Fibroblast of skin of scalp (primary cell): Measurements from ENCODE around the gene MYO18A.

ENCODE experiments used
- DNase-seq: peaks from one replicate; pipeline ENCODE4 v3.0.0-alpha.2; 2013

MYO18A gene

DNA sequence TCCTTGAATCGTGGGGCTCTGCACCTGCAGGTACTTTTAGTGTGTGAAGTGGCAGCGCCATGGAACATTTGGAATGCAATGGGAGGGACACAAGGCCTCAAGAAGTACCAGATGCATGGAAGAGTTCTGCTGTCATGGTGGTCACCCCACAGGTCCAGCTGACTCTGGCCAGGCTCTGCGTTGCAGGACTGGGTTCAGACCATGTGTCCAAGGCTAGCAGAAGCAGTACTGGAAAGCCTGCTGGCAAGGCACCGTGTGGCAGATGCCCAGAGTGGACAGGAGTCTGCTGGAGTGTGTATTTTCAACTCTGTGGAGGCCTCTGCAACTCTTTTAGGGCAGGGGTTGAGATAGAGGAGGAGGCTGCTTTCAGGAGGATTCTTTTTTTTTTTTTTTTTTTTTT lies 135.2 kb downstream of the MYO18A start:
- no peak for DNase-seq

DNA sequence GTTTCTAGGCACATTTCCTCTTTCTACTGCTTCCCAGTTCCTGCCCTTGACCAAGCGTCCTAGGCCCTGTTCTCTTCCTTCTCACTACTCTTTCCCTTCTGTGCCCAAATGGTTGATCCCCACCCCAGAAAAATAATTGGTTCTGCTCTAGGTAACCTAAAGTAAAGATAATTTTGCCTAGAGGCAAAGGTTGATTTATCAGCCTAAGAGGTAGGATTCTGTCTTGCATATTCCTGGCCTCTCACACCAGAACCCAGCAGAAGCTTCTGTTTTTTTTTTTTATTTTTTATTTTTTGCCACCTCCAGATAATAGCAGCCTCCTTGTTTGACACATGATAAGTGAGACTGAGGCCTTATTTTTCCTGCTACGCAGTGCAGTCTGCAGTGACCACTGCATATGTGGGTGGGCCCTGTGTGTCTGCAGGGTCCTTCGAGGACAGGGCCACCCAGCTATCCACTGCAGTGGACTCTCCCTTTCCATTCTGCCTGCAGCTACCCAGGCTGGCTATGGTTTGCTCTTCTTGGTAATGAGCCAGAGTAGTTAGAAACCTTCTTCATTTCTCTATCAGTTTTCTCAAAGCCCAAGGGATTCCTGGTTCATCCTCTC lies 136.6 kb downstream of the MYO18A start:
- no peak for DNase-seq

DNA sequence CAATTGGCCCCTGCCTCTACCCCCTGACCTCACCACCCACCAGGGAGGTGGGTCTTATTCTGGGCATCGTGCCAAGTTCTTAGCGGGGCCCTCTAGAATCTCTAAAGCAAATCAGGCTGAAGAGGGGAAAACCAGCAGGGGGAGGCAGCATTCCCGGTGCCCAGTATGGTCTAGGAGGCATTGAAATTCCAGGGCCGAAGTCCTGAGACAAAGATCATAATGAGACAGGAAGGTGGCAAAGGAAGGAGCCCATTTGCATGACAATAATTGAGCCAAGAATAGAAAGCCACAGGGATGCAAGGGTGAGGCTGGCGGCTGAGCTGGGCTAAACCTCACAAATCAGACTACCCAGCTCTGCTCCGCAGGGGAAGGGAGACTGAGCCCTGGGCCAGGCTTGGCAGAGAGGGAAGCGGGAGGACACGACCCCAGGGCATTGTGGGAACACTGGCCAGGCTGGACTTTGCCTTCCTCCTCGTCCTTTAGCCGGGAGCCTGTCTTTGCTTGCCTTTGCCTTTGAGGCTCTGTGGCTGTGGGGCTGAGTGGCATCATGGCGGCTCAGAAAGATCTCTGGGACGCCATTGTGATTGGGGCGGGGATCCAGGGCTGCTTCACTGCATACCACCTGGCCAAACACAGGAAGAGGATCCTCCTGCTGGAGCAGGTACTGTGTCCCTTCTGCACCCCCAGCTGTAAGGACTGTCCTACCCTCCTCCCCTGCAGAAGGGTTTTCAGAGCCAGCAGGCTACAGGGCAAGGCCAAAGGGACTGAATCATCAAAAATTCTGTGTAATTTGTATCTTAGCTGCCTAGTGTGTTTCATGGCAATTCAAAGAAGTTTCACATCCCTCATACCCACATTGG lies 137.3 kb downstream of the MYO18A start, which contains the start of gene PIPOX:
Gene PIPOX, plus strand, starts transcription at position 463 of the 860 bp plus-strand sequence. Its CDS starts 85 bp downstream, at position 548.
- DNase-seq: peak; percentile 71

DNA sequence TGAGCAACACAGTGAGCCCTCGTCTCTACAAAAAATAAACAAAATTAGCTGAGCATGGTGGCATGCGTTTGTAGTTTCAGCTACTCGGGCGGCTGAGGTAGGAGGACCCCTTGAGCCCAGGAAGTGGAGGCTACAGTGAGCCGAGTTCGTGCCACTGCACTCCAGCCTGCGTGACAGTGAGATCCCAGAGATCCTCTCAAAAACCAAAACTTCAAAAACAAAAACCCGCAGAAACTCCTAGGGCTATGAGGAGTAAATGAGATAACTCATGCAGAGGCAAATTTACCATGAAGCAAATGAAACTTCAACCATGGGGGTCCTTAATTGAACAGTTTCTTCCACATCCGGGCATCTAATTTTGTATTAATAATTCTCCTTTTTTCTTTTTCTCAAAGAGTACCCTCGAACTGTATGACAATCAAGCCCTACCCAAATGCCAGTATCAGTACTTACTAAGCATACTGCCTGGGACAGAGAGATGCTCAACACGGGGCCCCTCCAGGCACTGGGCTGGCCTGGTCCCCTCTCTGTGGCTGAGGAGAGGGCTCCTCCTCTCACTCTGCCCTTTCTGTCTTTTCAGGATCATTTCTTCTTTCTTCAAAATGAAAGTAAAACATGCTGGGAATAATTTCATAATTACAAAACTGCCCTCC lies 138.0 kb downstream of the MYO18A start:
- DNase-seq: no peak

DNA sequence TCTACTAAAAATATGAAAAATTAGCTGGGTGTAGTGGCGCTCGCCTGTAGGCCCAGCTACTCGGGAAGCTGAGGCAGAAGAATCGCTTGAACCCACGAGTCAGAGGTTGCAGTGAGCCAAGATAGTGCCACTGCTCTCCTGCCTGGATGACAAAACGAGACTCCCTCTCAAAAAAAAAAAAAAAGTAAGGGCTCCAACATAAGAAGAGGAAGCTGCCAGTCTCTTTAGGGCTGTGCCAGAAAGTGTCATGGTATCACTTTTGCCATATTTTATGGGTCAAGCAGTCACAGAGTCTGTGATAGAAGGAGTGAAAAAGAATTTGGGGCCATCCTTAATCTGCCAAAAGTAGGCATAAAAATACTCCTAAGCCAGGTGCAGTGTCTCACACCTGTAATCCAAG lies 138.6 kb downstream of the MYO18A start:
- DNase-seq: no peak

GRCh38 chr17:29041091-29041490 lies 139.1 kb downstream of the MYO18A start:
- no peak for DNase-seq

DNA sequence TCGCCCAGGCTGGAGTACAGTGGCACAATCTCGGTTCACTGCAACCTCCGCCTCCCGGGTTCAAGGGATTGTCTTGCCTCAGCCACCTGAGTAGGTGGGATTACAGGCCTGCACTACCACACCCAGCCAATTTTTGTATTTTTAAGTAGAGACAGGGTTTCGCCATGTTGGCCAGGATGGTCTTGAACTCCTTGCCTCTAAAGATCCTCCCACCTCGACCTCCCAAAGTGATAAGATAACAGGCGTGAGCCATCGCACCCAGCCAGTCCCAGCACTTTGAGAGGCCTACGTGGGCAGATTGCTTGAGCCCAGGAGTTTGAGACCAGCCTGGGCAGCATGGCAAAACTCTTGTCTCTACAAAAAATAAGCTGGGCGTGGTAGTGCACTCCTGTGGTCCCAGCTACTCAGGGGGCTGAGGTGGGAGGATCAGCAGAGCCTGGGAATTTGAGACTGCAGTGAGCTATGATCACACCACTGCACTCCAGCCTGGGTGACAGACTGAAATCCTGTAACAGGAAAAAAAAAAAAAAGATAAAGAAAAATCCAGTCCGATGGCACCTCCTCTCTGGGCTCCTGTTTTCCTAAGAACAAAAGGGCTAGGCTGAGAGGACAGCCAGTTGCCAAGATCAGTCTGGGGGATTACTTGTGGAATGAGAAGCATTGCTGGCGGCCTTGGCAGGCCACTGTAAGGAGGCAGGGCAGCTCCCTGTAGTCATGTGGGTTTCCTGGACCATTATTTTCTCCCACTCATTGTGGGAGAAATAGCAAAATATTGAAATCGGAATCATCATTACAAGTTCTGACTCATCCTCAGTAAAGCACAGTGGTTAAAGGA lies 140.2 kb downstream of the MYO18A start:
- peak; percentile 96 for DNase-seq

DNA sequence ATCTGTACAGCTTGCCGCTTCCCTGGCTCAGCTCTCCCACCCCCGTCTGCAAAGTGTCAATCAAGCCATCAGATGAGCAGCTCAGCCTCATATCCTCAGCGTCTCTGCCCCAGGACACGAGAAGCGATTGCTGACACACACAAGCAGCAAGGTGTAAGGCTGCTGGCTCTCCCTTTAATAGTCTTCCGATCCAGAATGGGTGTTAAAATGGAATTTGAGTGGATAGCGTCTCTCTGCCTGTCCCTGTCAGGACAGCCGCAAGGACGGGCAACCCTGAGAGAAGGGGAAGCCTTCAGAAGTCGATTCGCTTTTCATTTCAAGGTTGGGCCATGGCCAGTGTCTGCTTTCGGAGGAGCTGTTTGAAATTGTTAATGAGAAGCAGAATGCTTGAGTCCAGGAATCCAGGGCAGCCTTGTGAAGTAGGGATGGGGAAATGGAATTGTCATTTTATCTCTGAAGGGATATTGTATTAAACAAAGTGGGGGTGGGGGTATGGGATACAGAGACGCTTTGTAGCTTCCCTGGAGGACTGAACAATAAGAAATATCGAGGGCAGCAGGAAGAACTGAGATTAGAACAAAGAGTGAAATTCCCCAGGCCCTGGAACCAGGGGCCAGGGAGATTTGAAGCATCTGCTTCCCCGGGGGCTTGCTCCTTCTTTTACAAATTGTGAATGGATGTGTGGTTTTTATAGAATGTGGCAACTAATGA lies 142.0 kb downstream of the MYO18A start:
- DNase-seq: no peak

- no peak for DNase-seq
Measured at GRCh38 chr17:29037739-29038084, 142.5 kb downstream of the MYO18A start.

DNA sequence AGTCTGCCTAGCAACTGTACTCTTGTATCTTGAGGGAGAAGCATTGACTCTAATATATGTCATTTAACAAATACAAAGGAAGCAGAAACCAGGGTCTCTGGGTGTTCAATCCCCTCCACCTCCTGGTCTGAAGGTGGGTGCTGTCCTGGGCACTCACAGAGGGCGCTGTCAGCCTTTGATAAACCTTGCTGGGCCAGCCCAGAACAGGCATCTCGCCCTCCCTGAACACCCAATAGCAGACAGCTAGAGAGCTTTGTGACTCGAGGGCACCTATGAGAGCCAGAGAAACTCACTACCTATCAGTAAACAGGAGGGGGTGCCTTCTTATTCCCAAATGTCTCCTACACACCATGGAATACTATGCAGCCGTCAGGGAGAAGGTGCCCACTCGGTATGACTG lies 143.6 kb downstream of the MYO18A start:
- no peak for DNase-seq

DNA sequence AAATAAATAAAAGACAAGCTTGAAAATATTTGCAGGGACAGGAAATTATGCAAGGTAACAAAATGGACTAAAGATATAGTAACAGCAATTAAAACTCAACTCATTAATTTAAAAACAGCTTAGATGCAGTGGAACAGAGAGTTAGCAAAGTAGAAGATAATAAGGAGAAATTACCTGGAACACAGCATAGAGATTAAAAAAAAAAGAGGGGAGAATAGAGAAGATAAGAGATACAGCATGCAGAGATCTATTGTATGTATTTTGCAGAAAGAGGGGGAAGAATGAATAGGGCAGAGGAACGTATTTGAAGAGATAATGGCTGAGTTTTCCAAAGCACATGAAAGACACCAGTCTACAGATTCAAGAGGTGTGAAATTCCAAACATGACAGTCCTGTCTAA lies 145.7 kb downstream of the MYO18A start:
- no peak for DNase-seq

- no peak for DNase-seq
Measured at GRCh38 chr17:29032857-29033197, 147.4 kb downstream of the MYO18A start.

DNA sequence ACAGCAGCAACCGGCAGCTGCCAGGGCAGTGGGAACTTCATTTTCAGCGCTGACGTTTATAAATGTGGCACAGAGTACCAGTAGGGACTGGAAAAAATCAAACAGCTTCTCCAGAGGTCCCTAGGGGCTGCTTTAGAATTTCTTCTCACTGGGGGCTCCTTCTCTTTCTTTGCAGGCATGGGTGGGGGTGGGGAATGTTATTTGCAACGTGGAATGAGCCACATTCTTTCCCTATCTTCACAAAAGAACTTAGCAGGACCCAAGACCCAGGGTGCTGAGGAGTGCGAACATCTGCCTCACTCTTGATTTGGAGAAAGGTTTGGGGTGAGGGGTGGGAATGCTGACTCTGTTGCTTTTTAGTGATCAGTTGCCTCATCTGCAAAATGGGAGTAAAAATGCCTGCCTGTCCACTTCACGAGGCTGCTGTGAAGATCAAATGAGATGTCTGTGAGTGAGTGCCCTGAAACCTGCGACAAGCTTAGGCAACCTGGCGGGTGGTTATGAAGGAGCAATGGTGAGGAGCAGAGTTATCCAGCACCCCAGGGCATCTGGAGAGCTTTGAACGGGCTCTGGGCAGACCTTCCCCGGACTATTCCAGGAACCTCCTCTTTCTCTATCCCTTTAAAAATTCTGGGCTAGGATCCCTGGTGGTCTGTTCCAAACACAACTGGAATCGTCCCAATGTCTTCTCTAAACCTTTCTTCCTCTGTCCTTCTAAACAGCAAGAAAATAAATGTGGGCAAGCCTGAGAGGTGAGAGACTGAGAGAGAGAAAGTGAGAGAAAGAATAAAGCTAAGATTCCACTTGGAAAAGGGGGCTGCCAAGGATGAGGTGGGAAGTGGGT lies 148.0 kb downstream of the MYO18A start:
- peak; percentile 15 for DNase-seq

DNA sequence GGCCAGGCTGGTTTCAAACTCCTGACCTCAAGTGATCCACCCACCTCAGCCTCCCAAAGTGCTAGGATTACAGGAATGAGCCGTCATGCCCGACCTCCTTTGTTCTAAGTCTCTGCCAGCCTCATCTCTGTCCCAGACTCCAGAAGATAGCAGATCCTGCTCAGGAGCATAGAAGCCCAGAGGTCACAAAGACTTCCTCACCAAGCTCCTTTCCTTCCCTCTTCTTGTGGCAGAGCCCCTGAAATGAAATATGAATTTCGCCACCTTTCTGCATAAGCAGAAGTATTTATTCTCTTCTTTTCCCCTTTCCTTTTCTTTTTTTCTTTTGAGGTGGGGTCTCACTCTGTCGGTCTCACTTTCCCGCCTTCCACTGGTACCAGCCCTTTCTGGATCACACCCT lies 148.7 kb downstream of the MYO18A start:
- DNase-seq: no peak

- no peak for DNase-seq
Measured at GRCh38 chr17:29024316-29024952, 155.8 kb downstream of the MYO18A start.

GRCh38 chr17:29022074-29022473 lies 158.1 kb downstream of the MYO18A start:
- DNase-seq: no peak

DNA sequence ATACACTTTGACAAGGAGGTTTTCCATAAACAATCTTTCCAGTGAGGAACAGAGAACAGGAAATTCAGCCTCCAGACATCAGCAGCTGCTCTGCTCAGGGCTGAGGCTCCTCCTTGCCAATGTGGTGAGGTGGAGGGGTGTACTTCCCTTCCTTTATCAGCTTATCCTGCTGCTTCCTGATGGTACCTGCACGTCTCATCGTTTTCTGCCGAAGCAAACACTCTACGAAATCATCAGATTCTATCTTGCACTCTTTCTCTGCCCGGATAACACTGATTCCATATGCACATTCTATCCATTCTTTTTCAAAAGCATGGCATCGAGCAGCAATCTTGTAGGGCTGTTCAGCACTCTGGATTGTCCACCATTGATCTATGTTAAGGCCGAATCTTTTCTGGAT lies 159.0 kb downstream of the MYO18A start:
- no peak for DNase-seq
